Activated CD8-positive, alpha-beta memory T cell treated with anti-CD3 and anti-CD28 coated beads, Interleukin-2, amount 10 ng/mL, durations not matched to agents 7 days and 5 days (primary cell): ENCODE measurements around the gene ATP8A1. TPM values are rescaled to one million over a fixed set of nuclear protein-coding genes. Genes with fewer than 3 reads are reported as not detected.

Source experiments
- ATAC-seq: fragments of 150-1000 bp; cut with Tn5 transposase; one replicate; pipeline ENCODE4 v1.10.0; 2021; ENCODE audit warnings: moderate library complexity
- CTCF ChIA-PET: fragments of 350-600 bp; sonication (Branson Sonifier 250); formaldehyde crosslinking; loops from one replicate; lab custom pipeline; 2021; ENCODE audit warnings: antibody characterized with exemption; lab: Charles Lee
- DNase-seq: peaks from one replicate; pipeline ENCODE4 v3.0.0-alpha.2; 2020
- H3K27ac Mint-ChIP-seq: one replicate; pipeline ENCODE4 v1.8.0; 2021; ENCODE audit warnings: mild to moderate bottlenecking, mixed read lengths
- H3K27me3 Mint-ChIP-seq: one replicate; pipeline ENCODE4 v1.8.0; 2021; ENCODE audit warnings: mixed read lengths
- H3K36me3 Mint-ChIP-seq: one replicate; pipeline ENCODE4 v1.8.0; 2021; ENCODE audit warnings: mild to moderate bottlenecking, mixed read lengths
- H3K4me1 Mint-ChIP-seq: one replicate; pipeline ENCODE4 v1.8.0; 2021; ENCODE audit warnings: mixed read lengths
- H3K4me3 Mint-ChIP-seq: one replicate; pipeline ENCODE4 v1.8.0; 2021; ENCODE audit warnings: mild to moderate bottlenecking, moderate library complexity, mixed read lengths
- H3K9me3 Mint-ChIP-seq: one replicate; pipeline ENCODE4 v1.8.0; 2022; ENCODE audit warnings: low read depth, mixed read lengths
- total RNA-seq, 2 experiments: library from RNA; stranded (reverse); gene quantifications; one replicate each; pipeline ENCODE4 v1.2.3, GENCODE V29; 2021

The ATP8A1 gene
- total RNA-seq, 2 experiments from 2014 or later, result 31.3 to 43.8 TPM

GRCh38 chr4:42570221-42570620 lies 86.7 kb downstream of the ATP8A1 start:
- Mint-ChIP-seq H3K9me3 (no peaks in the 10 kb centered on the region), H3K4me3 (no peak overlapping the region), H3K4me1 (no peaks in the 10 kb centered on the region), H3K27ac (no peak overlapping the region), H3K36me3 (peaks cover 1% of the 10 kb centered on the region), H3K27me3 (no peaks in the 10 kb centered on the region)
- ATAC-seq, result no peak
- DNase-seq, result no peak
- CTCF ChIA-PET, result no interaction called here

GRCh38 chr4:42568610-42569207 lies 88.2 kb downstream of the ATP8A1 start:
- H3K27me3 Mint-ChIP-seq, result no peaks in the 10 kb centered on the region
- no peaks in the 10 kb centered on the region for H3K9me3 Mint-ChIP-seq
- H3K4me1 Mint-ChIP-seq, result no peaks in the 10 kb centered on the region
- CTCF ChIA-PET, result interaction anchor here (0.6 to 2.7 kb wide), 18 partner anchors 11 to 297 kb away, joined by 3 to 21 read pairs (median 5); partner anchors contain the start of gene ATP8A1
- no peak overlapping the region for H3K4me3 Mint-ChIP-seq
- peaks cover 1% of the 10 kb centered on the region for H3K36me3 Mint-ChIP-seq
- ATAC-seq (peak; percentile 89), DNase-seq (peak; percentile 77)
- H3K27ac Mint-ChIP-seq, result no peak overlapping the region

DNA sequence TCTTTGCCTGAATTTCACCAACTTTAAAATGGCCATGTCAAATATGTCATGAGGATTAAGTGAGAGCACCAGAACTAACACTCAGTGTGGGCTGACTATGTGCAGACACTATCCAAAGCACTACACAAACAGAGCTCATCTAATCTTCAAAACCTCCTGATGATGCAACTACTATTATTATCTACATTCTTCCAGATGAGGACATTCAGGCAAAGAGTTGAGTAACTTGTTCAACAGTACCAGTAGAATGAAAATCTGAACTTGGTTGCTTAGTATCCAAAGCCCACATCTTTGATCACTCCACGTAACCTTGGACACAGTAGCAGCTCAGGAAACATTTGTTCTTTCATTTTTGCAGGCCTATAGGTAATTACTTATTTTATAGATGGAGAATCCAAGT lies 90.1 kb downstream of the ATP8A1 start:
- CTCF ChIA-PET, result interaction anchor here (0.8 to 2.7 kb wide), 3 partner anchors 10 to 201 kb away, joined by 3 to 6 read pairs (median 4); no protein-coding TSS in a partner anchor
- Mint-ChIP-seq H3K4me3 (no peak overlapping the region), H3K4me1 (no peaks in the 10 kb centered on the region), H3K27me3 (no peaks in the 10 kb centered on the region), H3K27ac (no peak overlapping the region), H3K36me3 (peaks cover 10% of the 10 kb centered on the region), H3K9me3 (no peaks in the 10 kb centered on the region)
- no peak for ATAC-seq
- DNase-seq, result no peak

- no peaks in the 10 kb centered on the region for H3K4me1 Mint-ChIP-seq
- CTCF ChIA-PET, result no interaction called here
- H3K27ac Mint-ChIP-seq, result no peak overlapping the region
- no peak for ATAC-seq
- H3K4me3 Mint-ChIP-seq, result no peak overlapping the region
- DNase-seq, result no peak
- no peaks in the 10 kb centered on the region for H3K27me3 Mint-ChIP-seq
- peaks cover 9% of the 10 kb centered on the region for H3K36me3 Mint-ChIP-seq
- no peaks in the 10 kb centered on the region for H3K9me3 Mint-ChIP-seq
These were observed 94.9 kb downstream of the ATP8A1 start for GRCh38 chr4:42562016-42562415.

DNA sequence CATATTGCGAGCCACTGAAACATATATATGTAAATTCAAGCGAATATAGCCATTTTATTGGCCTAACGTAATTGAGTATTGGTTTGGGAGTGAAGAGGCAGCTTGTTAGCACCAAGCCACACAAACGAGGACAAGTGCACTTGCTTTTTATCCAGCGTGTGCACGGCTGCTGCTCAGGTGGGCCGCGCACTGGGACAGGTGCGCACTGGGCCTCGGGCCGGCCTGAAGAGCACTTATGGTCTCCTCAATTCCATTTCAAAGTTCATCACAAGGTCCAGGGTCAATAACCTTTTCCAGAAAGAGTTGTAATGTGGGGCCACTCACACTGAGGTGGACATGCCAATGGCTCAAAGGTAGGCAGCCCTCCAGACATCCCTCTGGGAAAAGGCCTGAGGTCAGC lies 95.9 kb downstream of the ATP8A1 start:
- Mint-ChIP-seq H3K36me3 (peaks cover 9% of the 10 kb centered on the region), H3K9me3 (no peaks in the 10 kb centered on the region), H3K4me3 (no peak overlapping the region), H3K4me1 (no peaks in the 10 kb centered on the region), H3K27me3 (no peaks in the 10 kb centered on the region), H3K27ac (no peak overlapping the region)
- CTCF ChIA-PET, result no interaction called here
- no peak for ATAC-seq
- DNase-seq, result no peak

DNA sequence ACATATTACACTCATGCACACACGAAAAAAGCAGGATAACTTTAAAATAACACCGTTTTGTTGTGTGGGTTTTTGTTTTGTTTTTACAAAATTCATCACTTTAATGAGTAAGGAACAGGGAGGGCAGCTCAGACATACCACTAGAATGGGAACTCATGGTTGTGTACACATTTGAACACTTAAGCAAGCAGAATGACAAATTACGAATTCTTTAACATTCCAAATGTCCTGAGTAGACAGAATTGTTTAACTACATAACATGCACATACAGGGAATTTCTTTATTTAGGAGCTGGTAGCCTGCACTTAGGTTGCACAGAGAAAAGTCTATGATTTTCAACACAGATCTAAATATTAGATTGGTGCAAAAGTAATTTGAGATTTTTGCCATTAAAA lies 96.4 kb downstream of the ATP8A1 start:
- no peak overlapping the region for H3K4me3 Mint-ChIP-seq
- peaks cover 9% of the 10 kb centered on the region for H3K36me3 Mint-ChIP-seq
- H3K27me3 Mint-ChIP-seq, result no peaks in the 10 kb centered on the region
- no peaks in the 10 kb centered on the region for H3K4me1 Mint-ChIP-seq
- CTCF ChIA-PET, result interaction anchor here (1.1 kb wide), 1 partner anchor 257 kb away, joined by 3 read pairs; no protein-coding TSS in a partner anchor
- DNase-seq (no peak), ATAC-seq (no peak)
- H3K27ac Mint-ChIP-seq, result no peak overlapping the region
- no peaks in the 10 kb centered on the region for H3K9me3 Mint-ChIP-seq

GRCh38 chr4:42558156-42558555 lies 98.7 kb downstream of the ATP8A1 start:
- H3K27me3 Mint-ChIP-seq, result no peaks in the 10 kb centered on the region
- H3K9me3 Mint-ChIP-seq, result no peaks in the 10 kb centered on the region
- ATAC-seq, result no peak
- H3K36me3 Mint-ChIP-seq, result peaks cover 17% of the 10 kb centered on the region
- no peak overlapping the region for H3K4me3 Mint-ChIP-seq
- H3K4me1 Mint-ChIP-seq, result no peaks in the 10 kb centered on the region
- H3K27ac Mint-ChIP-seq, result no peak overlapping the region
- CTCF ChIA-PET, result interaction anchor here (3.4 kb wide), 1 partner anchor 11 kb away, joined by 13 read pairs; no protein-coding TSS in a partner anchor
- DNase-seq, result no peak

DNA sequence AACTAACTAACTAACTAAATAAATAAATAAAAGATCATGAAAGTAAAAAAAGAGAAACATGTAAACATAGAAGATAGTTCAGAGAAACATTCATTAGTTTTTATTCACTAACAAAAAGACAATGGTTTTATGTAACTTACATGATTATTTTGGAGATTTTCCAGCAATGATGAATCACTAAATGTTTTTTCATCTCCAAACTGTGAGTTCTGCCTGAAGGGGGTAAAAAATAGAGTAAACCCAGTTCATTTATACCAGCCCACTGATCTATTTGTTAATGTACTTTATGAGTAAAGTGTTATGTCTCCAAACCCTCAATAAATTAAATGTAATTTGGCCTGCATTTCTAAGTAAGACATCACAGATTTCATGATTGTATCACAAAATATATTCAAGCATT lies 101.1 kb downstream of the ATP8A1 start:
- CTCF ChIA-PET, result interaction anchor here (3.4 kb wide), 1 partner anchor 13 kb away, joined by 13 read pairs; no protein-coding TSS in a partner anchor
- Mint-ChIP-seq H3K27ac (no peak overlapping the region), H3K4me1 (no peaks in the 10 kb centered on the region), H3K9me3 (no peaks in the 10 kb centered on the region), H3K27me3 (no peaks in the 10 kb centered on the region), H3K36me3 (peaks cover 9% of the 10 kb centered on the region), H3K4me3 (no peak overlapping the region)
- DNase-seq (no peak), ATAC-seq (no peak)

DNA sequence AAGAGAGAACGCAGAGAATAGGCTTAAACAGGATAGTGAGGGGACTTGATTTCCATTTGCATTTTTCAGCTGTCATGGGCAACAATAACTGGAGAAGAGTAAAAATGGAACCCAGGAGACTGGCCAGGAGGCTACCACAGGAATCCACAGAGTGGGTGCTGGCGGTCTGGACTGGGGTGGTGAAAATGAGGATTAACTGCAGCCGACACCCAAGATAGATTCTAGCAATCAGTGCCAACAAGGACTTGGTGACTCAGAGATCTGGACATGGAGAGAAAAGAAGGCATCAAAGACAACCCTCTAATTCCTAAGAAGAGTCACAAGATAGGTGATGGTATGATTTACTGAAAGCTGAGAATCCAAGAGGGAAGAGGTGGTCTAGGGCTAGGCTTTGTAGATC lies 102.8 kb downstream of the ATP8A1 start:
- Mint-ChIP-seq H3K4me1 (no peaks in the 10 kb centered on the region), H3K36me3 (peaks cover 14% of the 10 kb centered on the region)
- CTCF ChIA-PET, result interaction anchor here (1.1 kb wide), 1 partner anchor 19 kb away, joined by 3 read pairs; no protein-coding TSS in a partner anchor

DNA sequence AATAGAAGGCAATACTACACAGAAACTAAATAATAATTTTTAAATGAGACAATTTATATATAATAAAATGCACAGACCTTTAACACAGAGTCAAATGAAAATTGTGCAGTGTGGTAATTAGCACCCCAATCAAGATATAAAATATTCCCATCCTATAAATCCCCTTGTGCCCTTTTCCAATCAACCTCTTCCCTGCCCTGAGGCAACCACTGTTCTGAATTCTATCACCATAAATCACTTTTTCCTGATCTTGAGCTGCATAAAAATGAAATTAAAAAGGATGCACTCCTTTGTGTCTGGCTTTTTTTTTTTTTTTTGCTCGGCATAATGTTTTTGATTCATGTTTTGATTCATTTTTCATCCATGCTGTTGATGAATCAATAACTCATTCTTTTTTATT lies 107.0 kb downstream of the ATP8A1 start:
- H3K9me3 Mint-ChIP-seq, result no peaks in the 10 kb centered on the region
- H3K4me3 Mint-ChIP-seq, result no peak overlapping the region
- CTCF ChIA-PET, result interaction anchor here (0.8 to 1.2 kb wide), 3 partner anchors 31 to 178 kb away, joined by 4 to 5 read pairs (median 4); no protein-coding TSS in a partner anchor
- DNase-seq, result no peak
- ATAC-seq, result no peak
- peaks cover 18% of the 10 kb centered on the region for H3K36me3 Mint-ChIP-seq
- H3K4me1 Mint-ChIP-seq, result no peaks in the 10 kb centered on the region
- H3K27me3 Mint-ChIP-seq, result no peaks in the 10 kb centered on the region
- H3K27ac Mint-ChIP-seq, result no peak overlapping the region

More for the DNA sequence above, 102.8 kb downstream of the ATP8A1 start:
- H3K4me3 Mint-ChIP-seq, result no peak overlapping the region
- no peak overlapping the region for H3K27ac Mint-ChIP-seq
- ATAC-seq (no peak), DNase-seq (no peak)
- H3K27me3 Mint-ChIP-seq, result no peaks in the 10 kb centered on the region
- no peaks in the 10 kb centered on the region for H3K9me3 Mint-ChIP-seq

GRCh38 chr4:42547805-42548204 lies 109.1 kb downstream of the ATP8A1 start:
- Mint-ChIP-seq H3K4me3 (no peak overlapping the region), H3K27ac (no peak overlapping the region), H3K27me3 (no peaks in the 10 kb centered on the region), H3K36me3 (peaks cover 14% of the 10 kb centered on the region), H3K9me3 (no peaks in the 10 kb centered on the region), H3K4me1 (no peaks in the 10 kb centered on the region)
- ATAC-seq, result no peak
- CTCF ChIA-PET, result no interaction called here
- no peak for DNase-seq

- DNase-seq (no peak), ATAC-seq (no peak)
- Mint-ChIP-seq H3K27ac (no peak overlapping the region), H3K4me3 (no peak overlapping the region), H3K9me3 (no peaks in the 10 kb centered on the region), H3K27me3 (no peaks in the 10 kb centered on the region), H3K4me1 (no peaks in the 10 kb centered on the region), H3K36me3 (peaks cover 28% of the 10 kb centered on the region)
- CTCF ChIA-PET, result interaction anchor here (1.2 kb wide), 1 partner anchor 23 kb away, joined by 3 read pairs; no protein-coding TSS in a partner anchor
These were observed 113.1 kb downstream of the ATP8A1 start for GRCh38 chr4:42543762-42544161.

DNA sequence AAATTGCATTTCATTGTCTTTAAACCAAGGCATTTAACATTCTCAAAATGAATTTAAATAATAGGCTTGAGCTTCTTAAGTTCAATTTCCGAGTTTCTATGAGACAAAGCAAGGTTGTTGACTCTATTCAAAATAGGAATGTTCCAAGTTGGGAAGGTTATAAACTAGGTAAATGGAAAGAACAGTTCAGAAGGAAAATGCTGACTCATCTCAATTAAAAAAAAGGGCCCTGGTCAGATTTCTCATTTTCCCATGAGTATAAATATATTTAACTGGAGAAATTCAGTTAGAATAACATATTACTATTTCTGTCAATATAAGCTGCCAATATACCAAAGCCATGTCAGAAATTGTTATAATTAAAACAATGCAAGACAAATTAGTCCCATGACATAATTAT lies 113.8 kb downstream of the ATP8A1 start:
- Mint-ChIP-seq H3K36me3 (peaks cover 32% of the 10 kb centered on the region), H3K4me1 (no peaks in the 10 kb centered on the region), H3K27me3 (no peaks in the 10 kb centered on the region), H3K9me3 (no peaks in the 10 kb centered on the region), H3K4me3 (no peak overlapping the region), H3K27ac (no peak overlapping the region)
- no peak for ATAC-seq
- no peak for DNase-seq
- CTCF ChIA-PET, result interaction anchor here (1.2 kb wide), 1 partner anchor 22 kb away, joined by 3 read pairs; no protein-coding TSS in a partner anchor

- DNase-seq (no peak), ATAC-seq (no peak)
- Mint-ChIP-seq H3K27ac (no peak overlapping the region), H3K4me3 (no peak overlapping the region), H3K27me3 (no peaks in the 10 kb centered on the region), H3K36me3 (peaks cover 34% of the 10 kb centered on the region), H3K9me3 (no peaks in the 10 kb centered on the region), H3K4me1 (no peaks in the 10 kb centered on the region)
- CTCF ChIA-PET, result interaction anchor here (0.7 kb wide), 1 partner anchor 22 kb away, joined by 3 read pairs; no protein-coding TSS in a partner anchor
These were observed 115.3 kb downstream of the ATP8A1 start for GRCh38 chr4:42541647-42542046.
